T47D (cell line): ENCODE measurements around the gene FOXE1.
A peak's percentile ranks its signal among the peaks of the same experiment; 100 is the strongest.

ENCODE experiments used
- DNase-seq, 2 experiments: peaks; one replicate each; pipeline versions ENCODE4 v3.0.0 to v3.0.0-alpha.2; 2011 to 2012; ENCODE audit warnings: low read depth in 1 of 2, low spot score in 1 of 2
- JUND ChIP-seq: IDR thresholded peaks from 2 replicates; pipeline ENCODE4 v1.6.1; 2012; ENCODE audit warnings: low read depth
- in situ Hi-C: cut with HindIII; loops from 2 replicates; pipeline ENCODE4 v1.10.0; 2016; ENCODE audit warnings: low sequenced_read_pairs, low pct_unique_long_range_greater_than_20kb

Gene FOXE1

DNA sequence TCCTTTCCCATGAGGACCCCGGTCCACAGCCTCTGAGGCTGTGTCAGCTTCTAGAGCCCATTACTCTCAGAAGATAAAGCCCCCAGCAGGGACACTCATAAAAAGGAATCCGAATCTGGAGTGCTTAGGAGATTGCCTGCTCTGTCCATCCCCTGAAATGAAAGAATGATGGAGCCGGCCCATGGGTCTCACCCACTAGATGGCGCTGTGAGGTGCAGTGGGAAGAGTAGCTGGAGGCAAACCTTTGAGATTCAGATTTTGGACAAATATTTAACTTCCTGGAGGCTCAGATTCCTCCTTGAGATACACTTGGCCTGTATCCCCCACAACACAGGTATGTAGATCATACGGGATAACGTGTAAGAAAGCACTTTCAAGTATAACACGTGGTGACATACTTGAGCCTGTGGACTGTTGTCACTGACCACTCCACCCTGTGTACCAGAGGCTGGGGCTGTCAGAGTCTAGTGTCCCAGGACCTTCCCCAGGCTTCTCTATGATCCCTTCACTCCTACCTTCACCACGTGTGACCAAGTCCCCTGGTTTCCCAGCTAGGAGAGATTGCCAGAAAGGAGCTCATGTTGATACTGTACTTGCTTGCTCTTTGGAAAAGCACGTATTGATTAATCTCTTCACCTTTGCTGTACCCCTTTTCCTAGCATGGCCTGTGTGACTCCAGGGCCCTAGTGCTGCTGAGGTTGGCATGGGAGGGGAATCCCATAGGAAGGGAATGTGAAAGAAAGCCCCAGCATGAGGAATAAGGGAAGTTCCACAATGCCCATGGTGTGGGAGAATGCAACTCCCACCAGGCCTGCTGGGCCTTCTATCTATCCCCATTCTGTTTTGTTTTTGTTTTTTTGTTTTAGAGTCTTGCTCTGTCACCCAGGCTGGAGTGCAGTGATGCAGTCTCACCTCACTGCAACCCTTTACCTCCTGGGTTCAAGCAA lies 37.2 kb downstream of the FOXE1 start:
- in situ Hi-C loops = no loop called here
- peak; percentile 5 to 55 for DNase-seq
- TF ChIP-seq JUND = no peak

DNA sequence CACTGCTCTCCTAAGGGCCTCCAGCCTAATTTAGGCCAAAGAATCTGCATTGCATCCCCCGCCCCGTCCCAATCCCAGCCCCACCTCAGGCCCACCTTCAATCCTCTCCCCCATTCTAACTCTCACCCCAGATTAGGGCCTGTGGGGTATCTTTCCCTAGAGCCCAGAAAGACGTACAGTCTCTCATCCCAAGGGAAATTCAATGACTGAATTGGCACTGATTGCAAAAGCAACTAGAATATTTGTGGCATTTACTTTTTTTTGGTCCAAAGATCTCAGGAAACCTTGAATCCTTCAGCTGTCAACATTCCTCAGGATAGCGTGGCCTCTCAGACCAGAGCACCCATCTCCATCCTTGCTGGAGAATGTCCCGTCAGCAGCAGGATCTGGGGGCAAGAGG lies 38.7 kb downstream of the FOXE1 start:
- in situ Hi-C loops = no loop called here
- no peak for DNase-seq
- no peak for TF ChIP-seq JUND

DNA sequence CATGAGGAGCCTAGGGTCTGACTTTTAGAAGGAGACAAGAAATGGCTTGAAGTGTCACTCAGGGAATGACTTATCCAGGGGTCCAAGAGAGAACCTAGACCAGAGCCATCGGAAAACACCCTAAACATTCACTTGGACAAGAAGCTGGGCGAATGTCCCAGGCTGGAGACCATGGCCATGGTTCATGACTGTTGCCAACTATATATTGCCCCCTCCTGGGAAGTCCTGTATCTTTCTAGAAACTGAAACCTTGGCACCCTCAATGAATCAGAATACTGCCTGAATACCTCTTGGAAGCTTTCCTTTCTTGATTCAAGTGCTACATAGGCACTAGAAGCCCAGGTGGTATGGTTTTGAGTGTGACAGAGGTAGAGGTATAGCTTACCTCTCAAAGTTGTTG lies 39.4 kb downstream of the FOXE1 start:
- DNase-seq = no peak
- no peak for TF ChIP-seq JUND
- in situ Hi-C loops = no loop called here

DNA sequence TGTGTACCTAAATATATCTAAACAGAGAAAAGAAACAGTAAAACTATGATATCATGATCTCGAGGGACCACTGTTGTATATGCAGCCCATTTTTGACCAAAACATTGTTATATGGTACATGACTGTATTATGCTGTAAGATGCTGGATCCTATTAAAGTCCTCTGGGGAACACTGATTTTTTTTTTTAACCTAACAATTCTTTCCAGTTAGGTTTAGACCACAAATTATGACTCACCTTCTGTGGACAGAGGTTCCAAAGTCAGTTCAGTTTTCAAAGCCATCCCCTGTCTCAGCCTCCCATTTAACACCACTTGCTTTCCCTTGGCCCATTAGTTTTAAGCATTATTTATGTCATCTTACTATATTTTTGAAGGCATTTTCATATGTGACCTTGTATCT lies 42.2 kb downstream of the FOXE1 start:
- TF ChIP-seq JUND = no peak
- no peak for DNase-seq
- in situ Hi-C loops = no loop called here

DNA sequence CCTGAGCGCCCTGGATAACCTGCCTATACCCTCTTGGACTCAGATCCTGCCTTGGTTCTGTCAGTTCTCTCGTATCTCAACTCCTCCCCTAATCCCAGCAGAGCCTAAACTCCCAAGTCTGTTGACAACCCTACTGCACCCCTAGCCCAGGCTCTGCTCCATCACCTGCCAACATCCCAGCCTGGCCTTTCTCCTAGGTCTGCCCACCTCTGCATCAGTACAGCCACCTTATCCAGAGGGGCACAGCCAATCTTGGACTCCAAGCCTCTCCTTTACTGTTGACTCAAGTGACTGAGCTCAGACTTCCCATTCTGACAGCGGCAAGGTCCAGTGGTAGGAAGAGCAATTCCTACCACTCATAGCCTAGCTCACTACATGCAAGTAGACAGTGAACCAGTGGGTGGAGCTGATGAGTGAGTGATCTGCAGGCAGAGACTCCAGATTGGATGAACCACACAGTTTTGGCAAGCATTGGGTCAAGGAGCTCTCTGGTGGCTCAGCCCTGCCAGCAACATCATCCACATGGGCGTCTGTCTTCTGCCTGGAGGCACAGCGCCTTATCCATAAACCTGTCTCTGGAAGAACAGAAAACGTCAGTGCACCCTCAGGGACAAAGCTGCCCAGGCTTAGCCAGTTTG lies 42.8 kb downstream of the FOXE1 start:
- peak in 1 of 2 experiments; percentile 54 for DNase-seq
- TF ChIP-seq JUND = no peak
- in situ Hi-C loops = no loop called here

DNA sequence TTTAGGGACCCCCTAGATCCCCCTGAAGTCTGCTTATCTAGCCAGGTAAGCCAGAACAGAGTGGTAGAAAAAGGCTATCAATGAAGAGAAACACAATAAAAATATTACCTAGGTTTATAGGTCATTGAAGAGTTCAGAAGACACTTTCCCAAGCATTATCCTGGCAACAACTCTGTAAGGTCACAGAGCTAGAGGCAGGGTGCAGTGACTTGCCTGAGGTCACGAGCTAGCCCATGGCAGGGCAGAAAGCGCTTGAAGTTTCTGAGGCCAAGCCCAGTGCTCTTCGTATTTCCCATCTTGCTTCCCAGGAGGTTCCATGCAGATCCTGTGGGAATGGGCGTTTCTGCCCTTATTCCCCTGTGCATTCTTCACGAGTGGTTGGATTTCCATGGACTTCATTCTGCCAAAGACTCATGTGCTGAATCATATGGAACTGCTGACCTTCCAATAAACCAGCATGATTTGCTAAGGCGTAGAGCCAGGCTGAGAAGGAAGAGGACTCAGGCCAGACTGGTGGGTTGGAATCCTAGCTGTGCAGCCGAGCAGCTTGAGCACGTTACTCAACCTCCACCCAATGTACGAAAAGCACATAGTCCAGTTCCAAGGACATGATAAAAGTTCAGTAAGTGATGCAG lies 47.2 kb downstream of the FOXE1 start:
- in situ Hi-C loops = no loop called here
- TF ChIP-seq JUND = no peak
- no peak for DNase-seq

DNA sequence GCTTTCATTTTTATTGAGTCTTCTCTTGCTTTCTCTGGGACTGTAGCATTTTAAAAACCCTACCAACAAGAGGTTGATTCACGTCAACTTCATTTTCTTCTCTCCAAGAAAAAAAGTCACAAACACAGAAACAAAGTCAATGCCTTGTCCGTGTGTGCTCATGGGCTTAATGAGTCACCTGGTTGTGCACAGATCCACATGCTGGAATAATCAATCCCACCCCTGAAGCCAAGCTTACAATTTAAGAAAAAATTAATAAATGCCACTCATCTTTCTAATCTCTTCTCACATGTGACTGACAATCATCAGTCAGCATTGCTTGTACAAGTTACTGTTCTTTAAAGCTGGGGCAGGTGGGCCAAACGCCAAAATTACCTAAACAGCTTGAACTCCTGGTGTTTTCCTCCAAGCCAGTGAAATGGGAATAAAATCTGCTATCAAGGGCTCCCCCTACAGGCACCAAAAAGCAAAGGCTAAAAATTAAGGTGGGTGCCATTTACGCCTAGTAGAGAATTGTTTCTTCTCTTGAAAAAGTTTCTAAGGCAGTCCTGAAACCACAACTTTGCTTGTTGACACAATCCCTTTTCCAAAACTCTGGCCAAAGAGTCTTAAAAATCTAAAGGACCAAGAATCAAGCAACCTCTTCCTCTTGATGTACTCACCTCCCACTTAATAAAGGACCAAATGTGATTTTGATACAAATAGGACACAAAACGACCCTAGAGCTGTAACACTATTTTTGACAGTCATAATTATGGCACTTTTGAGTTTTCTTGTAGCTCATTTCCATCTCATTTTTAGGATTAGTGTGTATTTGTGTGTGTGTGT lies 47.9 kb downstream of the FOXE1 start:
- no peak for TF ChIP-seq JUND
- DNase-seq = peak in 1 of 2 experiments; percentile 48
- in situ Hi-C loops = no loop called here

DNA sequence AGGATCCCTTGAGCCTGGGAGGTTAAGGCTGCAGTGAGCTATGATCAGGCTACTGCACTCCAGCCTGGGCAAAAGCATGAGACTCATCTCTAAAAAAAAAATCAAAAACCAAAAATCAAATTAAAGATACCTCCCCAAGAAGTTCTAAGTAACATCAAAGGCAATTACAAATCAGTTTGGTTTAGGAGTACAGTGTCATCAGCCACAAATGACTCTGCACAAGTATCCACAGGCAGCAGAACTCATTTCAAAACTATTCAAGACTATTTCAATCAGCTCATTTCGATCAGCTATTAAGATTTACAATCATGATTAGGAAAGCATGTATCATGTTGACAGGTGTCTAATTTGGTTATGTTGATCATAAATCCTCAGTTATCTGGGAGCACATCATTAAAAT lies 50.2 kb downstream of the FOXE1 start:
- in situ Hi-C loops = no loop called here
- no peak for DNase-seq
- no peak for TF ChIP-seq JUND

DNA sequence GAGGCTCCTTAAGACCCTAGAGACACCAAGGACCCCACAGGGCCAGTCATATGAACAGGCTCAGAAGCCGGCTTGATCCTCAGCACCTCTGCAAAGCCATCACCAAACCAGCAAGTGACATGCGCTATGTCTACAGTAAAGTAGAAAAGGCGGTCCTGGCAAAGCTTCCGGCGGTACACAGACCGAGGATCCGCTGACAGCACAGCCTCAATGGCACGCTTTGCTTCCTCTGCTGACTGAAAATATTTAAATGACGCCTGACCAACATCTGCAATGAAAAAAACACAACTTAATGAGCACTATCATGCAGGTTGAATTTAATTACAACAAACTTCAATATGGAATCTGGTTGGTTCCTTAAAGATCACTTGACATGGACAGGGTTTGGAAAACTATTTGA lies 51.7 kb downstream of the FOXE1 start:
- no peak for TF ChIP-seq JUND
- no peak for DNase-seq
- in situ Hi-C loops = no loop called here

DNA sequence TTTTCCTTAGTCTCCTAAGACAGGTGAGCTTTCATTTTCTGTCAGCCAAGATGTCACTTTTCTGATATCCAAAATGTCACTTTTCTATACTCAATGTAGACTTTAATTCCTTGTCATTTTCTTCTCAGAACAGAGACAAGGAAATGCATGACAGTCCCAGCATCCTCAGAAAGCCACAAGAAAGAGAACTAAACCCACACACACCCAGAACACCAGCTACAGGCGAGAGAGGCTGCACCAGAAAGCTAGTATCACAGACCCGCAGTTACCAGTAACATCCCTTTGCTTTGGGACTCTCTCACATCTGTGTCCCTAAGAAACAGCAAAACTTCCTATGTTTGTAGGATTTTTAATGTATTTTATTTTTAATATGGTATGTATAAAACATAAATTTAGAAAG lies 52.2 kb downstream of the FOXE1 start:
- TF ChIP-seq JUND = no peak
- in situ Hi-C loops = no loop called here
- DNase-seq = no peak
